SHP77 (cell line): ENCODE data around the gene C1QTNF7.

Experiments
- DNase-seq, 2 experiments: peaks; one replicate each; lab custom pipeline; 2025; lab: John Stamatoyannopoulos, UW

The C1QTNF7 gene

DNA sequence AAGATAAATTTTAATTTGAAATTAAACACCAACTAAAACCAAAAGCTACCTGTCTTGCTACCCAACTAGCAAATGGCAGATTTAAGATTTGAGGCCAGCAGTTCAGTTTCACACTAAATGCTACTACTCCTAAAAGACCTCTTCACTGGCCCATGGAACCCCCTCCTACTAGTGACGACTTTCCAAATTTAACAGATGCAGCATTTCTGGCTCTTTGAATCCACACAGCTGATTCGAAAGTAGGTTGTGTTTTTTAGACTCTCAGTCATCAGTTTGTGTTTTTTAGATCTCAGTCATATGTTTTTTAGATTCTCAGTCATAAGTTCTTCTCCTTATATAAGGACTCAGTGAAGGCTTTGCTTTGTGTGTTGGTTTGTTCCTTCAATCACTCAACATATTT is 30.8 kb downstream of the C1QTNF7 start:
- no peak for DNase-seq

GRCh38 chr4:15459706-15460105 is 31.9 kb downstream of the C1QTNF7 start:
- DNase-seq, result no peak

DNA sequence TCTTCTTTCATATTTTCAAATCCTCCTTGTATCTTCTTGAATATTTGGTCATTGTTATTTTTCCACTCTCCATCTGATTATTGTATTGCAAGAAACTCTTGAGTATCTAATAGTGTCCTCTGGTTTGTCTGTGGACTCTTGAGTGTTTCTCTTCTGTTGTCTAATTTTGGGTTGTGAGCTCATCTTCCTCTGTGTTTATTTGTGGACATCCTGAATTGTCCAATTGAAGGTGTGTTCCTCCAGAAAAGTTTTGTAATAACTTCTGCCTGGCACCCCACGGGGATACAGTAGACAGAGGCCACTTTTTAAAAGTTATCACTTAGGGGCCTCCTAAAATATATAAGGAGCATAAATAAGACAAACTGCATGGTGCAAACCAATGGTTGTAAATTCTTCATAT is 38.8 kb downstream of the C1QTNF7 start:
- no peak for DNase-seq

GRCh38 chr4:15469402-15470127 is 41.7 kb downstream of the C1QTNF7 start, which contains the start of gene CC2D2A:
Gene CC2D2A (plus strand): TSS chr4:15469882. CDS start chr4:15475933, 6,051 bp downstream.
- no peak for DNase-seq

- DNase-seq, result no peak
These were observed 42.3 kb downstream of the C1QTNF7 start for GRCh38 chr4:15470128-15470475.

GRCh38 chr4:15476396-15476795 is 48.6 kb downstream of the C1QTNF7 start:
- no peak for DNase-seq

GRCh38 chr4:15478724-15479088 is 50.9 kb downstream of the C1QTNF7 start:
- no peak for DNase-seq

GRCh38 chr4:15479089-15479912 is 51.5 kb downstream of the C1QTNF7 start:
- peak; percentile 17 to 57 for DNase-seq

- no peak for DNase-seq
These were observed 52.0 kb downstream of the C1QTNF7 start for GRCh38 chr4:15479913-15480185.

DNA sequence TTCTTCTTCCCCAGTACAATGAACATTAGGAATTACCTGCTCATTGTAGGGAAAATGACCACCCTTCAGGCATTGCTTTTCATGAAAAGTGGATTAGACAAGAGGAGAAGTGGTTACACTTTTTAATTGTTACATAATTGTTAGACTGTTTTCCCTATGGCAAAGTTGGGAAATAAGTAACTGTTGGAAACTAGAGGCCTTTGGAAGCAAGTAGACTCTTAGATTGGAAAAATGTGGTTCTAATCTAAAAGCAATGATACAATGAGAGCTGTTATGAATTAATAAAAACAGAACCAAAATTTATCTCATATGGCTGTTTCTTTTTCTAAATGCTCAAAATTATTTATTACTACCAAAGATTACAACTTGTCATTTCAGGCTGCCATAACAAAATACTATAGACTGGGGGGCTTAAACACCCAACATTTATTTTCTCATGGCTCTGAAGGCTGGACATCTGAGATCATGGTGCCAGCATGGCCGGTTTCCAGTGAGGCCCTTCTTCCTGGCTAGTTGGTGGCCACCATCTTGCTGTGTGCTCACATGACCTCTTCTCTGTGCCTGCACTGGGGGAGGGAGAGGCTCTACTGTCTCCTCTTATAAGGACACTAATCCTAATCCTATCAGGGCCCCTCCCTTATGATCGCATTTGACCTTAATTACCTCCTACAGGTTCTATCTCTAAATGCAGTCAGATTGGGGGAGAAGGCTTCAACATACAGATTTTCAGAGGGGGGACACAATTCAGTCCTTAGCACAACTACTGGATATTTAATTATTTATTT is 54.3 kb downstream of the C1QTNF7 start:
- no peak for DNase-seq

- no peak for DNase-seq
These were observed 55.0 kb downstream of the C1QTNF7 start for GRCh38 chr4:15482842-15483241.

DNA sequence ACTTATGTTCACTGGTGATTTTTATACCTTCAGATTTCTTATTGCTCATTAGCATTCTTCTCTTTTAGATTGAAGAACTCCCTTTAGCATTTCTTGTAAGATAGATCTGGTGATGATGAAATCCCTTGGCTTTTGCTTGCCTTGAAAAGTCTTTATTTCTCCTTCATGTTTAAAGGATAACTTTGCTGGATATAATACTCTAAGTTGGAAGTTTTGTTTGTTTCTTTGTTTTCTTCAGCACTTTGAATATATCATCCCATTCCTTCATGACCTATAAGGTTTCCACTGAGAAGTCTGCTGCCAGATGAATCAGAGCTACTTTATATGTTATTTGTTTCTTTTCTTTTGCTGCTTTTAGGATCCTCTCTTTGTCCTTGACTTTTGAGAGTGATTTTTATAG is 60.3 kb downstream of the C1QTNF7 start:
- DNase-seq, result no peak

DNA sequence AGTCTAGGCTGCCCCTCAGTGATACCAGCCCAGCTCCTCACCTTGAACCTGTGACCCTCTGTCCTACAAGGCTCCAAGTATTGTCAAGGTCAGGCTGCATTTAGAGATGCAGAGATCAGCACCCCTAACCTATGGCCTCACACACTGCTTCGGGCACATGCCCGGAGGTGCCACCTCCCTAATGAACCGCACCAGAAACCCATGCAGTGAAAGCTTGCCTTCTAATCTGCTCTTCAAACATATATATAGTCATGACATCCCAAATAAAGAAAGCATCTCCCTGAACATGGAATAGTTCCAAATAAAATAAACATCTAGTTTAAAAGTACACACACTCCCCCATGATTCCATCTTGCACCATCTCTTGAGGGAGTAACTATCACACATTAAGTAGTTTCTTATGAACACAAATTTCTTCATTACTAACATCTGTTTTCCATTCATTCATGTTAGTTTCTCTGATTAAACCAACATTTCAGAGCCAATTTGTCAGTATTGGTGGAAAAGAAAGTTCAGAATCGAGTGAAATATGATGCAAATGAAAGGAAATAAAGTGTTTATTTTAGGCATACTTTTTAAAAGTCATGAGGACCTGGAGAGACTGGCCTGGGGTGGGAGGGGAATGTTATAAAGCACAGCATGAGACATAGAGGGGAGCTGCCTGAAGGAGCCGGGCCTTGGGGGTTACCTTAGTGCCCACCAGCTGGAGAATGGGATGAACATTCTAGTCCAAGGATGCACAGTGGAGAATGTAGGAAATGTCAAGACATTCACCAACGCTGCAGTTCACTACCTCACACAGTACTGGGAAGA is 61.0 kb downstream of the C1QTNF7 start:
- DNase-seq, result no peak

GRCh38 chr4:15489551-15489950 is 61.7 kb downstream of the C1QTNF7 start:
- no peak for DNase-seq

DNA sequence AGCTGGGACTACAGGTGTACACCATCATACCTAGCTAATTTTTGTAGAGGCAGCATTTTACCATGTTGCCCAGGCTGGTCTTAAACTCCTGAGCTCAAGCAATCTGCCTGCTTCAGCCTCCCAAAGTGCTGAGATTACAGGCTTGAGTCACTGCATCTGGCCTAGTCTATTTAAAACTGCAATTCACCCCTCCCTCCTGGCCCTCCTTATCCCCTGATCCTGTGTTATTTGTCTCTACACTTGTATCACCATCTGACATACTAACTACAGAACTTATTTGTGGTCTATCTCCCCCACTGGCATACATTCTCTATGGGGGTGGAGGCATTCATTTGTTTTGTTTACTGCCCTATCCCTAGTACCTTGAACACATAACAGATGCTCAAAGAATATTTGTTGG is 65.6 kb downstream of the C1QTNF7 start:
- DNase-seq, result no peak

DNA sequence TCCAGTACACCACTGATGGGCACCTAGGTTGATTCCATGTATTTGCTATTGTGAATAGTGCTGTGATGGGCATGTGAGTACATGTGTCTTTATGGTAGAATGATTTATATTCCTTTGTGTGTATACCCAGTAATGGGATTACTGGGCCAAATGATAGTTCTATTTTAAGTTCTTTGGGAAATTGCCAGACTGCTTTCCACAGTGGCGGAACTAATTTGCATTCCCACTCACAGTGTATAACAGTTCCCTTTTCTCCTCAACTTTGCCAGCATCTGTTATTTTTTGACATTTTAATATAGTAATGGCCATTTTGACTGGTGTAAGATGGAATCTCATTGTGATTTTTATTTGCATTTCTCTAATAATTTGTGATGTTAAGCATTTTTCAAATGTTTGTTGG is 67.8 kb downstream of the C1QTNF7 start:
- no peak for DNase-seq
